ENCODE measurements around the gene DND1.
A peak's percentile ranks its signal among the peaks of the same experiment; 100 is the strongest.
"Not testable (repeated sequence)": the region's sequence is repeated elsewhere in the genome, so short reads cannot be mapped to it uniquely, and the experiment has no call there.

The DND1 gene

DNA sequence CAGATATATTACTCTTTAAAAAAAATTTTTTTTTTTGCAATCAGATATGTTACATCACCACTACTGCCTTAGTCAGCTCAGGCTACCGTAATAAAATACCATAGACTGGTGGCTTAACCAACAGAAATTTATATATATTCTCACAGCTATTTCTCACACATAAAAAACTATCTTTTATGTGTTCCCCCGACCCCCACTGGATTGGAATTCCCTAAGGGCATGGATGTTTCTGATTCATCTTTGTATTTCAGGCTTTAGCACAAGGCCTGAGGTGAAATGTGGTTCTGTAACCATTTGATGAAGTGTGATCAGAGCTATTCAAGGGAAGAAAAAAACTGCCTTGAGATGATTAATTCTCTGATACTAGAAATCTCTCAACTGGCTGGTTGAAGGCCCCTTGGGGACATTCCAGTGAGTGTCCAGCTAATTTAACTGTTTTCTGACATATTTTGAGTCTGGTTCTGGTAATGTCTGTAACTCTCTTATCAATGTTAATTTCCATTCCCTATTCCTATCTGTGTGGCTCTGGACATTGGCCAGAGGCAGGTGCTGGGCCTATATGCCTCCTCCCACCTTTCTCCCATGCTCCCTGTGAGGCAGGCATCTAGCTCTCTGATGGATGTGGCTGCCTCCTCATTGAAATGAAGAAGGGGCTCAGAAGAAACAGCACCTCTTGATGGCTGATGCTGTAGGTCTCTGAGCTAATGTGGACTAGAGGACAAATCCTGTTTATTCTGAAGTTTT lies 42.9 kb downstream of the DND1 start:
- peak; percentile 53 for DNase-seq

DNA sequence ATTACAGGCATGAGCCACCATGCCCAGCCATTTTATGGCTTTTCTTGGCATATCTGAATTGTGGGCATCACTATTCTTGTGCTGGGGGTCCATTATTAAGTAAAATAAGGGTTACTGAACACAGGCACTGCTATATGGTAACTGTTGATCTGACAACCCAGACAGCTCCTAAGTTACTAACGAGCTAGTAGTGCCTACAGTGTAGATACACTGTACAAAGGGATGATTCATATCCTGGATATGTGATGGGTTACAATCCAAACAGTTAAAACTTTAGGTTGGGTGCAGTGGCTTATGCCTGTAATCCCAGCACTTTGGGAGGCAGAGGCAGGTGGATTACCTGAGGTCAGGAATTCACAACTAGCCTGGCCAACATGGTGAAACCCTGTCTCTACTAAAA lies 44.7 kb downstream of the DND1 start:
- no peak for DNase-seq

GRCh38 chr5:140627972-140628371 lies 45.4 kb downstream of the DND1 start:
- DNase-seq, result no peak

DNA sequence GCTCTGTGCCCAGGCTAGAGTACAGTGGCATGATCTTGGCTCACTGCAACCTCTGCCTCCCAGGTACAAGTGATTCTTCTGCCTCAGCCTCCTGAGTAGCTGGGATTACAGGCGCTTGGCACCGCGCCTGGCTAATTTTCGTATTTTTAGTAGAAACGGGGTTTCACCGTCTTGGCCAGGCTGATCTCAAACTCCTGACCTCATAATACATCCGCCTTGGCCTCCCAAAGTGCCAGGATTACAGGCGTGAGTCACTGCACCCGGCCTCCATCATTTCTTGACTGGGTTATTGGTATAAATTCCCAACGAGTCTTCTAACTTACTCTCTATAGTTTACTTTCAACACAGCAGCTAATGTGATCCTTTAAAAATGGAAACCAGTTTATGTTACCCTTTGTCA lies 48.5 kb downstream of the DND1 start:
- DNase-seq, result not testable (repeated sequence)

GRCh38 chr5:140623061-140623460 lies 50.3 kb downstream of the DND1 start:
- not testable (repeated sequence) for DNase-seq

DNA sequence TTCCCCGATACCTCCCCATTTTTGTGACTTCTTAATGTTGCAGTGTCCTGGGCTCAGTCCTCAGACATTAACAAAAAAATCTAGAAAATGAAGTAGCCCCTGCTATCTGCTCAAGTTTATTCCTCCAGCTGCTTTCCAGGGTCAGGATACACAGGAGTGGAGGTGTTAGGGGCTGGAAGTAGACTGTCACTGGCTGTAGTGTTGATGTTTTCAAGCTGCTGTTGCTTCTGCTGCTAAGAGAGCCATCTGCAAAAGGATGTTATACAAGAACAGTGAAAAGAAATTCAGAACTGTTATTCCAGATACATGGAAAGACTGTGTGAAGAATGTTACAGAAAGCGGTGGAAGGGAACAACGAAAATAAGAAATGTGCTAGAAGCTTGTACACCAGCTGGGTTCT lies 51.1 kb downstream of the DND1 start:
- no peak for DNase-seq

Data from fibroblast of skin of scalp (primary cell).